ENCODE data around the gene COQ8A.

DNA sequence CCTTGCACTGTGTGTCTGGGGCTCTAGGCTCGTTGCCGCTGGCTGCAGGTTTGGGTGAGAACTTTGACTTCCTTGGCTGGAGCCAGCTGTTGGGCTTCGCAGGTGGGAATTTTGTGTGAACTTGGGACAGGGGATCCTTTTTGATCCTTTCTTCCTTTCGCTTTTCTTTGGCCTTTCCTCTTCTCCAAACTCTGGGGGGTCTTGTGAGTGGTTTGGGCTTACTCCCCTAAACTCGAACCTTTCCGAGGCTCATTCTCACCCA, 643 bp downstream of the COQ8A start:
- no peak for TF ChIP-seq EZH2 (IDR thresholded peaks at IDR 0.05; ENCODE audit: insufficient read depth, poor library complexity, severe bottlenecking)
- TF ChIP-seq EZH2phosphoT487 (IDR thresholded peaks at IDR 0.05; ENCODE audit: insufficient read depth, low read depth), result no peak
